ENCODE measurements around the gene PACRG. TPM values are rescaled to one million over a fixed set of nuclear protein-coding genes. Genes with fewer than 3 reads are reported as not detected.

Gene PACRG
- total and polyA plus RNA-seq, 4 donors = 0.47 to 3.8 (median 2.4) TPM

DNA sequence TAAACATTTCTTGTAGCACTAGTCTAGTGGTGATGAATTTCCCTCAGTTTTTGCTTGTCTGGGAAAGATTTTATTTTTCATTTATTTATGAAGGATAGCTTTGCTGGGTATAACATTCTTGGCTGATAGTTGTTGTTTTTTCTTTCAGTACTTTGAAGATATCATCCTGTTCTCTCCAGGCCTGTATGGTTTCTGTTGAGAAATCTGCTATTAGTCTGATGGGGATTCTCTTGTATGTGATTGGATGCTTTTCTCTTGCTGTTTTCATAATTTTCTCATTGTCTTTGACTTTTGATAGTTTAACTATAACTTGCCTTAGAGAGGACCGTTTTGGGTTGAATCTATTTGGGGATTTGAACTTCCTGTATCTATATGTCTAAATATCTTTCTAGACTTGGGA, 207.1 kb downstream of the PACRG start (continued):
- TF ChIP-seq, protein P1, sequence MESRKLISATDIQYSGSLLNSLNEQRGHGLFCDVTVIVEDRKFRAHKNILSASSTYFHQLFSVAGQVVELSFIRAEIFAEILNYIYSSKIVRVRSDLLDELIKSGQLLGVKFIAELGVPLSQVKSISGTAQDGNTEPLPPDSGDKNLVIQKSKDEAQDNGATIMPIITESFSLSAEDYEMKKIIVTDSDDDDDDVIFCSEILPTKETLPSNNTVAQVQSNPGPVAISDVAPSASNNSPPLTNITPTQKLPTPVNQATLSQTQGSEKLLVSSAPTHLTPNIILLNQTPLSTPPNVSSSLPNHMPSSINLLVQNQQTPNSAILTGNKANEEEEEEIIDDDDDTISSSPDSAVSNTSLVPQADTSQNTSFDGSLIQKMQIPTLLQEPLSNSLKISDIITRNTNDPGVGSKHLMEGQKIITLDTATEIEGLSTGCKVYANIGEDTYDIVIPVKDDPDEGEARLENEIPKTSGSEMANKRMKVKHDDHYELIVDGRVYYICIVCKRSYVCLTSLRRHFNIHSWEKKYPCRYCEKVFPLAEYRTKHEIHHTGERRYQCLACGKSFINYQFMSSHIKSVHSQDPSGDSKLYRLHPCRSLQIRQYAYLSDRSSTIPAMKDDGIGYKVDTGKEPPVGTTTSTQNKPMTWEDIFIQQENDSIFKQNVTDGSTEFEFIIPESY (IDR thresholded peaks at IDR 0.05) = no peak
- TF ChIP-seq, protein P2, sequence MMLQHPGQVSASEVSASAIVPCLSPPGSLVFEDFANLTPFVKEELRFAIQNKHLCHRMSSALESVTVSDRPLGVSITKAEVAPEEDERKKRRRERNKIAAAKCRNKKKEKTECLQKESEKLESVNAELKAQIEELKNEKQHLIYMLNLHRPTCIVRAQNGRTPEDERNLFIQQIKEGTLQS (IDR thresholded peaks at IDR 0.05) = no peak
- TF ChIP-seq RXRA (IDR thresholded peaks at IDR 0.05) = no peak

DNA sequence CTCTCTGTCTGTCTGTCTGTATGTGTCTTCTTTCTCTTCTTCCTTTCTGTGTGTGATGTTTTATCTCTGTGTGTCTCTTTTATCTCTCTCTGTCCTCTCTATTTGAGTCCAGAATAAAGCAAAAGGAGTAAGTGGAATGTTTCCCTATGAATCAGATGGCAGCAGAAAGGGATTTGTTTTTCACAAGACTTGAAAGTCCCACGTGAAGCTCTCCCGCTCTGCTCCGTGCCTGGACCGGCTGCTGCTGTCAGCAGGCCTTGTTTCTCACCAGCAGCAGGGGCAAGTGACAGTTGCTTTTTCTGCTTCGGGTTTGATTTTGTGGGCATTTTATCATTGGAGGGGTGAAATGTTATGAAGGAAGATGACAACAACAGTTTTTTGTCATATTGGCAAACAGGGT, 212.7 kb downstream of the PACRG start:
- H3K27ac ChIP-seq (ENCODE audit: low read depth in 1 of 2, low read length in 2 of 2) = no peak overlapping the region
- no peak overlapping the region for H3K4me3 ChIP-seq (ENCODE audit: low read depth in 1 of 3, low read length in 3 of 3)
- no peaks in the 10 kb centered on the region for H3K27me3 ChIP-seq (ENCODE audit: control insufficient read depth in 4 of 4, insufficient read depth in 4 of 4, low read length in 3 of 4)
- peaks cover 0 to 8% (median 4%) of the 10 kb centered on the region in 4 donors for H3K9me3 ChIP-seq (ENCODE audit: control insufficient read depth in 4 of 4, low read length in 3 of 4)
- no peak overlapping the region for H3K9ac ChIP-seq (ENCODE audit: low read depth in 1 of 2, low read length in 2 of 2)
- DNase-seq (ENCODE audit: low spot score) = no peak
- no peaks in the 10 kb centered on the region for H3K36me3 ChIP-seq (ENCODE audit: control insufficient read depth in 4 of 4, insufficient read depth in 3 of 4, low read depth in 1 of 4, low read length in 3 of 4)
- no peaks in the 10 kb centered on the region for H3K4me1 ChIP-seq (ENCODE audit: control insufficient read depth in 4 of 4, insufficient read depth in 4 of 4, low read length in 3 of 4)
- 81% methylated on average over 5 of the region's 5 CpGs for WGBS
- TF ChIP-seq, protein P2 (IDR thresholded peaks at IDR 0.05) = no peak
- no peak for TF ChIP-seq RXRA (IDR thresholded peaks at IDR 0.05)
- TF ChIP-seq FOXA2 (IDR thresholded peaks at IDR 0.05) = no peak
- no peak for TF ChIP-seq RAD21 (IDR thresholded peaks at IDR 0.05)
- no peak for TF ChIP-seq FOXA1 (IDR thresholded peaks at IDR 0.05)
- TF ChIP-seq YY1 (IDR thresholded peaks at IDR 0.05) = no peak
- TF ChIP-seq SP1 (IDR thresholded peaks at IDR 0.05) = no peak
- no peak for TF ChIP-seq NR2F2 (IDR thresholded peaks at IDR 0.05)
- no peak for TF ChIP-seq EGR1 (IDR thresholded peaks at IDR 0.05; ENCODE audit: low read depth in 2 of 2)
- no peak for TF ChIP-seq HNF4A (conservative IDR thresholded peaks at IDR 0.05)

DNA sequence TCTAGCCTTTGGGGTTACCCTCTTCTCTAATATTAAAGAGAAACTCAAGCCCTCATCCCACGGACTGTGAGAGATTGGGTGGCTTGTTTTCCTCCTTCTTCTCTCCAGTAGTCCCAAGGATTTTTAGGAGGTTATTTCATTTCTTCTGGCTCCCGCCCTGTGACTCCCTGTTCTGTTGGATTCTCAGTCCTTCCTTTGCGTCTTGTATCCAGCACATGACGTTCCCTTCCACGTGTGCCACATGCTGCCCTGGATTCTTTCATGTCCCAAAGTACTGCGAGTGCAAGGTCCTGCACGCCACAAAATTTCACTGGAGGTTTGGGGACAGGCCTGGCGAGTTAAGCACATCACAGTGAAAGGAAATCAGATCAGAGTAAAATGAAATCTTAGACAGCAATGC, 213.4 kb downstream of the PACRG start:
- no peaks in the 10 kb centered on the region for H3K27me3 ChIP-seq (ENCODE audit: control insufficient read depth in 4 of 4, insufficient read depth in 4 of 4, low read length in 3 of 4)
- no peaks in the 10 kb centered on the region for H3K36me3 ChIP-seq (ENCODE audit: control insufficient read depth in 4 of 4, insufficient read depth in 3 of 4, low read depth in 1 of 4, low read length in 3 of 4)
- no peaks in the 10 kb centered on the region for H3K4me1 ChIP-seq (ENCODE audit: control insufficient read depth in 4 of 4, insufficient read depth in 4 of 4, low read length in 3 of 4)
- H3K27ac ChIP-seq (ENCODE audit: low read depth in 1 of 2, low read length in 2 of 2) = no peak overlapping the region
- no peak overlapping the region for H3K9ac ChIP-seq (ENCODE audit: low read depth in 1 of 2, low read length in 2 of 2)
- no peak for DNase-seq (ENCODE audit: low spot score)
- H3K9me3 ChIP-seq (ENCODE audit: control insufficient read depth in 4 of 4, low read length in 3 of 4) = peaks cover 0 to 3% (median 2%) of the 10 kb centered on the region in 4 donors
- H3K4me3 ChIP-seq (ENCODE audit: low read depth in 1 of 3, low read length in 3 of 3) = no peak overlapping the region
- WGBS = 80% methylated on average over 8 of the region's 8 CpGs
- TF ChIP-seq RAD21 (IDR thresholded peaks at IDR 0.05) = no peak
- TF ChIP-seq, protein P3, sequence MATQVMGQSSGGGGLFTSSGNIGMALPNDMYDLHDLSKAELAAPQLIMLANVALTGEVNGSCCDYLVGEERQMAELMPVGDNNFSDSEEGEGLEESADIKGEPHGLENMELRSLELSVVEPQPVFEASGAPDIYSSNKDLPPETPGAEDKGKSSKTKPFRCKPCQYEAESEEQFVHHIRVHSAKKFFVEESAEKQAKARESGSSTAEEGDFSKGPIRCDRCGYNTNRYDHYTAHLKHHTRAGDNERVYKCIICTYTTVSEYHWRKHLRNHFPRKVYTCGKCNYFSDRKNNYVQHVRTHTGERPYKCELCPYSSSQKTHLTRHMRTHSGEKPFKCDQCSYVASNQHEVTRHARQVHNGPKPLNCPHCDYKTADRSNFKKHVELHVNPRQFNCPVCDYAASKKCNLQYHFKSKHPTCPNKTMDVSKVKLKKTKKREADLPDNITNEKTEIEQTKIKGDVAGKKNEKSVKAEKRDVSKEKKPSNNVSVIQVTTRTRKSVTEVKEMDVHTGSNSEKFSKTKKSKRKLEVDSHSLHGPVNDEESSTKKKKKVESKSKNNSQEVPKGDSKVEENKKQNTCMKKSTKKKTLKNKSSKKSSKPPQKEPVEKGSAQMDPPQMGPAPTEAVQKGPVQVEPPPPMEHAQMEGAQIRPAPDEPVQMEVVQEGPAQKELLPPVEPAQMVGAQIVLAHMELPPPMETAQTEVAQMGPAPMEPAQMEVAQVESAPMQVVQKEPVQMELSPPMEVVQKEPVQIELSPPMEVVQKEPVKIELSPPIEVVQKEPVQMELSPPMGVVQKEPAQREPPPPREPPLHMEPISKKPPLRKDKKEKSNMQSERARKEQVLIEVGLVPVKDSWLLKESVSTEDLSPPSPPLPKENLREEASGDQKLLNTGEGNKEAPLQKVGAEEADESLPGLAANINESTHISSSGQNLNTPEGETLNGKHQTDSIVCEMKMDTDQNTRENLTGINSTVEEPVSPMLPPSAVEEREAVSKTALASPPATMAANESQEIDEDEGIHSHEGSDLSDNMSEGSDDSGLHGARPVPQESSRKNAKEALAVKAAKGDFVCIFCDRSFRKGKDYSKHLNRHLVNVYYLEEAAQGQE (IDR thresholded peaks at IDR 0.05) = no peak
